ENCODE results near the gene CASP3. TPM values are rescaled to one million over a fixed set of nuclear protein-coding genes. Genes with fewer than 3 reads are reported as not detected.

CASP3 gene
- total RNA-seq, 1 experiment from 2014 or later = 13.2 TPM

DNA sequence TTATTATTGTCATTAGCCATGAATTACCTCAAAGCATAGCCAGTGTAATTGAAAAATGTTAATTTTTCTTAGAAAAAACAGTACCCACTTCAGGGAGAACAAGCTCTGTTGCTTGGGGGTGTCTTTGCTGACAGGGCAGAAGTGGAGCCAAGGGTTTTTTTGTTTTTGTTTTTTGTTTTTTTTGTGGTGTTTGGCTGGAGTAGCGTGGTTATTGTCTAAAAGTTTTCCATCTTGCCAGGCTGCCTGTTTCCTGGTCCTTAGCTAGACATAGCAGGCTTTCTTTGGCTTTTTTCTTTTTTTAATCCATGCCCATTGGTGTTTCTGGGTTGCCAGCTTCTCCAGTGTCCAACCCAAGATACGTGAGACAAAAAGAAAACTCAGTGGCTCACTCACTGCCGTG lies 61.5 kb downstream of the CASP3 start:
- DNase-seq (no peak), ATAC-seq (no peak)
- Histone ChIP-seq H3K9ac (ENCODE audit: low read length) (no peak overlapping the region), H3K4me2 (ENCODE audit: low read length) (no peak overlapping the region), H3K4me1 (ENCODE audit: insufficient read depth, low read length) (no peaks in the 10 kb centered on the region), H3K27me3 (ENCODE audit: low read length) (no peaks in the 10 kb centered on the region), H2AFZ (ENCODE audit: low read length) (no peak overlapping the region), H3K36me3 (ENCODE audit: low read depth, low read length) (no peaks in the 10 kb centered on the region), H4K20me1 (ENCODE audit: low read length) (no peaks in the 10 kb centered on the region), H3F3A (ENCODE audit: low read length, unreplicated experiment) (no peaks in the 10 kb centered on the region), H3K79me2 (ENCODE audit: low read length) (no peaks in the 10 kb centered on the region), H3K4me3 (ENCODE audit: low read length) (no peak overlapping the region), H3K9me3 (ENCODE audit: low read length) (no peaks in the 10 kb centered on the region), H3K9me2 (replicated peaks; ENCODE audit: low read length) (no peaks in the 10 kb centered on the region), H3K27ac (ENCODE audit: low read length) (no peak overlapping the region)
- POLR2A ChIA-PET (ENCODE audit: unreplicated experiment) = no interaction called here
- intact Hi-C loops (cut with micrococcal nuclease) = no loop called here
- TF ChIP-seq EZH2phosphoT487 (IDR thresholded peaks at IDR 0.05; ENCODE audit: borderline replicate concordance, low read length) = no peak
- TF ChIP-seq, protein P1, sequence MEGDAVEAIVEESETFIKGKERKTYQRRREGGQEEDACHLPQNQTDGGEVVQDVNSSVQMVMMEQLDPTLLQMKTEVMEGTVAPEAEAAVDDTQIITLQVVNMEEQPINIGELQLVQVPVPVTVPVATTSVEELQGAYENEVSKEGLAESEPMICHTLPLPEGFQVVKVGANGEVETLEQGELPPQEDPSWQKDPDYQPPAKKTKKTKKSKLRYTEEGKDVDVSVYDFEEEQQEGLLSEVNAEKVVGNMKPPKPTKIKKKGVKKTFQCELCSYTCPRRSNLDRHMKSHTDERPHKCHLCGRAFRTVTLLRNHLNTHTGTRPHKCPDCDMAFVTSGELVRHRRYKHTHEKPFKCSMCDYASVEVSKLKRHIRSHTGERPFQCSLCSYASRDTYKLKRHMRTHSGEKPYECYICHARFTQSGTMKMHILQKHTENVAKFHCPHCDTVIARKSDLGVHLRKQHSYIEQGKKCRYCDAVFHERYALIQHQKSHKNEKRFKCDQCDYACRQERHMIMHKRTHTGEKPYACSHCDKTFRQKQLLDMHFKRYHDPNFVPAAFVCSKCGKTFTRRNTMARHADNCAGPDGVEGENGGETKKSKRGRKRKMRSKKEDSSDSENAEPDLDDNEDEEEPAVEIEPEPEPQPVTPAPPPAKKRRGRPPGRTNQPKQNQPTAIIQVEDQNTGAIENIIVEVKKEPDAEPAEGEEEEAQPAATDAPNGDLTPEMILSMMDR (conservative IDR thresholded peaks at IDR 0.05; ENCODE audit: low read depth, low read length) = no peak
- no peak for TF ChIP-seq EZH2 (IDR thresholded peaks at IDR 0.05; ENCODE audit: low read length, unreplicated experiment)
- BruUV-seq (replicated peaks) = no TSS peak
- CTCF ChIA-PET = no interaction called here

DNA sequence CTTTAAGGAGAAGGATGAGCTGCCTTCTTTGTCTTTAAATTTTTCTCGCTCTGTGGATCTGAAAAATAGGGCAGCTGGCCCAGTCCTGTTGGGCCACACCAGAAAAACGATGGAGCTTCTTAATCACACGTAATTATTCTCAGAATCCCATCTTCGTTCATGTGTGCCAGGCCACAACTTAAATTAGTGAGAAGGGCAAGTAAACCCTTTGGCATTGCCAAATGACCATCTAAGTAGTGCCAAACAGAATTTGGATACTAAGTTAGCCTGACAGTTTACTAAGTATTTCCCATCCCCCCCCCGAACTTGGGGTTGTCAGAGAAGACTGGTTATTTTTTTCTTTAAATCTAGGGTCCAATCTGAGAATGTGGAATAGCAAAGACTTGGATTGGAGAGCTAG lies 62.0 kb downstream of the CASP3 start:
- Histone ChIP-seq H2AFZ (ENCODE audit: low read length) (no peak overlapping the region), H3K4me1 (ENCODE audit: insufficient read depth, low read length) (no peaks in the 10 kb centered on the region), H3K9me3 (ENCODE audit: low read length) (no peaks in the 10 kb centered on the region), H3K36me3 (ENCODE audit: low read depth, low read length) (no peaks in the 10 kb centered on the region), H3K4me3 (ENCODE audit: low read length) (no peak overlapping the region), H3K9me2 (replicated peaks; ENCODE audit: low read length) (no peaks in the 10 kb centered on the region), H4K20me1 (ENCODE audit: low read length) (no peaks in the 10 kb centered on the region), H3F3A (ENCODE audit: low read length, unreplicated experiment) (no peaks in the 10 kb centered on the region), H3K27ac (ENCODE audit: low read length) (no peak overlapping the region), H3K27me3 (ENCODE audit: low read length) (no peaks in the 10 kb centered on the region), H3K4me2 (ENCODE audit: low read length) (no peak overlapping the region), H3K79me2 (ENCODE audit: low read length) (no peaks in the 10 kb centered on the region), H3K9ac (ENCODE audit: low read length) (no peak overlapping the region)
- intact Hi-C loops (cut with micrococcal nuclease) = no loop called here
- BruUV-seq (replicated peaks) = no TSS peak
- DNase-seq = no peak
- POLR2A ChIA-PET (ENCODE audit: unreplicated experiment) = no interaction called here
- TF ChIP-seq EZH2phosphoT487 (IDR thresholded peaks at IDR 0.05; ENCODE audit: borderline replicate concordance, low read length) (no peak), EZH2 (IDR thresholded peaks at IDR 0.05; ENCODE audit: low read length, unreplicated experiment) (no peak)
- TF ChIP-seq, protein P1 (conservative IDR thresholded peaks at IDR 0.05; ENCODE audit: low read depth, low read length) = no peak
- no peak for ATAC-seq
- CTCF ChIA-PET = no interaction called here

DNA sequence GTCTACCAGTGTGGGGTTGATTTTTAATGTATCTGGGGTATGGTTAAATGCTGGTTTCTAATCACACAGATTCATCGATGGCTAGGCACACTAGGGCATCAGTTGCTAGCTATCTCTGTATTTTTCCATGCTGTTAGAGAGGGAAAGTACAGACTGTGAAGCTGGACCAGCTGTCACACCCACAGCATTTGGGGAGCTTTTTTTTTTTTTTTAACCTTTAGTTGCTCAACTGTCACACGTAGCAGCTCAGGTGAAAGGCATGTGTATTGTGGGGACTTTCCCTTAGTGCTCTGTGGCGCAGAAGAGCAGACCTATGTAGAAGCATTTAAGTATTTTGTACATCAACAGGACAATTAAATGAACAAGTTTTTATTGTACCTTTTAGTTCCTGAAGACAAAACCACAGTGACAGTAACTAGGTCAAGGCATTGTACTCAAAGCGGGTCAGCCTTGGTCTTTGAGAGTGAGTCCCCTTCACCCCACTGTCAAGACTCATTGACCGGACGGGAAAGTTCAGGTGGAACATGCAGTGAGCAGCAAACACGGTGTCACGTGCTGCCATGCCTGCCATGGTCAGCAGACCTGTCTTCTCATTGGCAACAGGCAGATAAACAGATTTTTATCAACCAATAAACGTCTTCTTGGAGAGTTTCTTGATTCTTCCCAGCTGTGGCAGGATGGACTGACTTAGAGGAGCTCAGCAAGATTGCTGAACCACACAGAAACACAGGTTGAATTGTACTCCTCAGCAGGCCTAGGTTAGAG lies 65.3 kb downstream of the CASP3 start:
- Histone ChIP-seq H3K79me2 (ENCODE audit: low read length) (no peaks in the 10 kb centered on the region), H3K9me3 (ENCODE audit: low read length) (no peaks in the 10 kb centered on the region), H3K9ac (ENCODE audit: low read length) (no peak overlapping the region), H3K4me1 (ENCODE audit: insufficient read depth, low read length) (no peaks in the 10 kb centered on the region), H3K27me3 (ENCODE audit: low read length) (no peaks in the 10 kb centered on the region), H4K20me1 (ENCODE audit: low read length) (no peaks in the 10 kb centered on the region), H3F3A (ENCODE audit: low read length, unreplicated experiment) (no peaks in the 10 kb centered on the region), H3K27ac (ENCODE audit: low read length) (no peak overlapping the region), H3K36me3 (ENCODE audit: low read depth, low read length) (no peaks in the 10 kb centered on the region), H3K4me3 (ENCODE audit: low read length) (no peak overlapping the region), H3K9me2 (replicated peaks; ENCODE audit: low read length) (no peaks in the 10 kb centered on the region), H2AFZ (ENCODE audit: low read length) (no peak overlapping the region), H3K4me2 (ENCODE audit: low read length) (no peak overlapping the region)
- ATAC-seq (no peak), DNase-seq (no peak)
- ChIA-PET POLR2A (ENCODE audit: unreplicated experiment) (no interaction called here), CTCF (no interaction called here)
- no TSS peak for BruUV-seq (replicated peaks)
- intact Hi-C loops (cut with micrococcal nuclease) = no loop called here
- no peak for TF ChIP-seq EZH2phosphoT487 (IDR thresholded peaks at IDR 0.05; ENCODE audit: borderline replicate concordance, low read length)
- TF ChIP-seq, protein P1 (conservative IDR thresholded peaks at IDR 0.05; ENCODE audit: low read depth, low read length) = no peak
- TF ChIP-seq EZH2 (IDR thresholded peaks at IDR 0.05; ENCODE audit: low read length, unreplicated experiment) = no peak
